Measurements from ENCODE around the gene ZC3HAV1L.

DNA sequence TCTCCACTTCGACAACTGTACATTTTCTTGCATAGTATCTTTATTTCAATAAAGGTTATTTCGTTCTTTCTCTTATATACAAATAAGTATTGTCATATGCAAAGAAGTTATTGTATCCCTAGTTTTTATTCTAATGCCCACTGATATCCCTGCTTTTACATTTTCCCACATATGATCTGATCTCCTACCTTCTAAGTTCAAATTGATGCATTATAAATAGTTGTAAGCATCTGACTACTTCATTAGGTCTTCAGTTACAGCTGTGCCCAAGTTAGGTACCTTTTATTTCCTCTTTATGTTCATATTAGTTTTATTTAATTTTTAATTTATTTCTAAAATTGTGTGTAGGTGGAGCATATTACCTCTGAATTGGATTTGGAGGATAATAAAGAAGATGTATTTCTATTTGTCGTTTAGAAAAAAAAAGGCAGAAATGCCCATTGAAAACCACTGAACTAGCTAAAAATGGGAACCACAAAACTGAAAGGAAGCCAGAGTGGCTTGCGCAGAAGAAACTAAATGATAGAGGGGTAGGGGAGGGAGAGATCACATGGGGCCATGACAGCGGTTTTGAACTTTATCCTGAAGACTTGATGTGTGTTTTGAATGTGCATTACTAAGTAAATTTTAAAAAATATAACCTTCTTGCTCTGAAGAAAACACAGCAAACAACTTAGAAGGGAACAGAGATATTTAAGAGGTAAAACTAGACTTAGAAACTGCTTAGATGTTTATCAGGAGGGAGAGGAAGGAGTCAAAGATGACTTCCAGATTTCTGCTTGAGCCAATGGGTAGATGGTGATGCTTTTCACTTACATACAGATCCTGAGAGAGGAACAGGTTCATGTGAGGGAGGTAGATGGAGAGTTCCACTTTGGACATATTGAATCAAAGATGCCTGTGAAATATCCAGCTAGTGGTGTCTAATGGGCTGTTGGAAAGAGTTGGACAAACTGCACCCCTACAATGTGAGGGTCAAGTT lies 9.3 kb upstream of the ZC3HAV1L start:
- TF ChIP-seq, protein P1, sequence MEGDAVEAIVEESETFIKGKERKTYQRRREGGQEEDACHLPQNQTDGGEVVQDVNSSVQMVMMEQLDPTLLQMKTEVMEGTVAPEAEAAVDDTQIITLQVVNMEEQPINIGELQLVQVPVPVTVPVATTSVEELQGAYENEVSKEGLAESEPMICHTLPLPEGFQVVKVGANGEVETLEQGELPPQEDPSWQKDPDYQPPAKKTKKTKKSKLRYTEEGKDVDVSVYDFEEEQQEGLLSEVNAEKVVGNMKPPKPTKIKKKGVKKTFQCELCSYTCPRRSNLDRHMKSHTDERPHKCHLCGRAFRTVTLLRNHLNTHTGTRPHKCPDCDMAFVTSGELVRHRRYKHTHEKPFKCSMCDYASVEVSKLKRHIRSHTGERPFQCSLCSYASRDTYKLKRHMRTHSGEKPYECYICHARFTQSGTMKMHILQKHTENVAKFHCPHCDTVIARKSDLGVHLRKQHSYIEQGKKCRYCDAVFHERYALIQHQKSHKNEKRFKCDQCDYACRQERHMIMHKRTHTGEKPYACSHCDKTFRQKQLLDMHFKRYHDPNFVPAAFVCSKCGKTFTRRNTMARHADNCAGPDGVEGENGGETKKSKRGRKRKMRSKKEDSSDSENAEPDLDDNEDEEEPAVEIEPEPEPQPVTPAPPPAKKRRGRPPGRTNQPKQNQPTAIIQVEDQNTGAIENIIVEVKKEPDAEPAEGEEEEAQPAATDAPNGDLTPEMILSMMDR (IDR thresholded peaks at IDR 0.05): no peak
- TF ChIP-seq POLR2AphosphoS5 (IDR thresholded peaks at IDR 0.05) (no peak), POLR2A (IDR thresholded peaks at IDR 0.05) (no peak)

Measured in breast epithelium (tissue), 3 donors.